HEK293 (cell line): Measurements from ENCODE around the gene TECPR2.

Experiments used
- BCL11A ChIP-seq: fragments of 450-650 bp; formaldehyde crosslinking; IDR thresholded peaks from 2 replicates; pipeline ENCODE4 v1.5.1; 2016; ENCODE audit warnings: low read depth, missing biosample characterization, missing genetic modification characterization
- FEZF1 ChIP-seq: fragments of 450-650 bp; formaldehyde crosslinking; IDR thresholded peaks from 2 replicates; pipeline ENCODE4 v1.5.1; 2016; ENCODE audit warnings: missing biosample characterization, missing genetic modification characterization
- HOXA7 ChIP-seq: sonication (generic); formaldehyde crosslinking; IDR thresholded peaks from 2 replicates; pipeline ENCODE4 v1.8.1; 2022; ENCODE audit warnings: missing genetic modification reagents, borderline replicate concordance
- MEIS1 ChIP-seq: sonication (generic); formaldehyde crosslinking; IDR thresholded peaks from 2 replicates; pipeline ENCODE4 v1.8.1; 2022; ENCODE audit warnings: missing genetic modification reagents, mild to moderate bottlenecking, borderline replicate concordance
- OSR2 ChIP-seq: fragments of 450-650 bp; formaldehyde crosslinking; IDR thresholded peaks from 2 replicates; pipeline ENCODE4 v1.5.1; 2016; ENCODE audit warnings: missing biosample characterization, missing genetic modification characterization
- SETDB1 ChIP-seq: IDR thresholded peaks from one replicate; pipeline ENCODE4 v1.6.1; 2017; ENCODE audit warnings: mild to moderate bottlenecking, low read length, moderate library complexity, mixed read lengths; ENCODE audit not compliant: insufficient read length
- SP2 ChIP-seq: fragments of 450-650 bp; formaldehyde crosslinking; IDR thresholded peaks from 2 replicates; pipeline ENCODE4 v1.5.1; 2016; ENCODE audit warnings: missing biosample characterization, missing genetic modification characterization
- ZBTB21 ChIP-seq: fragments of 450-650 bp; formaldehyde crosslinking; IDR thresholded peaks from 2 replicates; pipeline ENCODE4 v1.5.1; 2017; ENCODE audit warnings: missing biosample characterization, missing genetic modification characterization
- ZFP37 ChIP-seq: fragments of 450-650 bp; formaldehyde crosslinking; IDR thresholded peaks from 2 replicates; pipeline ENCODE4 v1.5.1; 2016; ENCODE audit warnings: missing biosample characterization, missing genetic modification characterization
- ZFP69B ChIP-seq: fragments of 450-650 bp; formaldehyde crosslinking; IDR thresholded peaks from 2 replicates; pipeline ENCODE4 v1.5.1; 2016; ENCODE audit warnings: missing biosample characterization, missing genetic modification characterization
- ZNF112 ChIP-seq: fragments of 450-650 bp; formaldehyde crosslinking; IDR thresholded peaks from 2 replicates; pipeline ENCODE4 v1.5.0; 2017; ENCODE audit warnings: missing biosample characterization, missing genetic modification characterization
- ZNF184 ChIP-seq: fragments of 450-650 bp; IDR thresholded peaks from 2 replicates; pipeline ENCODE4 v1.5.1; 2018; ENCODE audit warnings: missing biosample characterization, mild to moderate bottlenecking, missing genetic modification characterization
- ZNF2 ChIP-seq: fragments of 450-650 bp; formaldehyde crosslinking; IDR thresholded peaks from 2 replicates; pipeline ENCODE4 v1.5.1; 2016; ENCODE audit warnings: missing biosample characterization, missing genetic modification characterization
- ZNF221 ChIP-seq: fragments of 450-650 bp; formaldehyde crosslinking; IDR thresholded peaks from 2 replicates; pipeline ENCODE4 v1.5.1; 2017; ENCODE audit warnings: missing biosample characterization, missing genetic modification characterization, borderline replicate concordance
- ZNF266 ChIP-seq: fragments of 450-650 bp; formaldehyde crosslinking; IDR thresholded peaks from 2 replicates; pipeline ENCODE4 v1.5.1; 2016; ENCODE audit warnings: missing biosample characterization, missing genetic modification characterization, low read depth
- ZNF335 ChIP-seq: fragments of 450-650 bp; formaldehyde crosslinking; conservative IDR thresholded peaks from 2 replicates; pipeline ENCODE4 v1.5.1; 2016; ENCODE audit warnings: missing biosample characterization, missing genetic modification characterization
- ZNF544 ChIP-seq: fragments of 450-650 bp; formaldehyde crosslinking; IDR thresholded peaks from 2 replicates; pipeline ENCODE4 v1.5.0; 2017; ENCODE audit warnings: missing biosample characterization, missing genetic modification characterization
- ZNF561 ChIP-seq: fragments of 450-650 bp; IDR thresholded peaks from 2 replicates; pipeline ENCODE4 v1.5.1; 2018; ENCODE audit warnings: missing biosample characterization, missing genetic modification characterization, borderline replicate concordance
- ZNF600 ChIP-seq: fragments of 450-650 bp; formaldehyde crosslinking; IDR thresholded peaks from 2 replicates; pipeline ENCODE4 v1.5.1; 2016; ENCODE audit warnings: missing biosample characterization, missing genetic modification characterization
- ZNF664 ChIP-seq: fragments of 450-650 bp; formaldehyde crosslinking; IDR thresholded peaks from 2 replicates; pipeline ENCODE4 v1.5.1; 2016; ENCODE audit warnings: missing biosample characterization, missing genetic modification characterization
- ZNF677 ChIP-seq: fragments of 450-650 bp; IDR thresholded peaks from 2 replicates; pipeline ENCODE4 v1.5.0; 2018; ENCODE audit warnings: missing biosample characterization, mild to moderate bottlenecking, missing genetic modification characterization, moderate library complexity
- ZNF701 ChIP-seq: fragments of 450-650 bp; formaldehyde crosslinking; IDR thresholded peaks from 2 replicates; pipeline ENCODE4 v1.5.1; 2016; ENCODE audit warnings: missing biosample characterization, missing genetic modification characterization
- ZNF747 ChIP-seq: fragments of 450-650 bp; formaldehyde crosslinking; IDR thresholded peaks from 2 replicates; pipeline ENCODE4 v1.5.1; 2016; ENCODE audit warnings: missing biosample characterization, missing genetic modification characterization
- ZNF777 ChIP-seq: fragments of 450-650 bp; formaldehyde crosslinking; IDR thresholded peaks from 2 replicates; pipeline ENCODE4 v1.5.1; 2017; ENCODE audit warnings: missing biosample characterization, missing genetic modification characterization, borderline replicate concordance
- ZSCAN23 ChIP-seq: fragments of 450-650 bp; formaldehyde crosslinking; IDR thresholded peaks from 2 replicates; pipeline ENCODE4 v1.5.1; 2016; ENCODE audit warnings: missing biosample characterization, missing genetic modification characterization
- TF ChIP-seq, protein P1 (sequence below): fragments of 450-650 bp; formaldehyde crosslinking; IDR thresholded peaks from 2 replicates; pipeline ENCODE4 v1.5.1; 2016; ENCODE audit warnings: missing biosample characterization, missing genetic modification characterization
- TF ChIP-seq, protein P2 (sequence below): fragments of 450-650 bp; formaldehyde crosslinking; IDR thresholded peaks from 2 replicates; pipeline ENCODE4 v1.5.0; 2017; ENCODE audit warnings: missing biosample characterization, missing genetic modification characterization, borderline replicate concordance
- TF ChIP-seq, protein P3 (sequence below): fragments of 450-650 bp; formaldehyde crosslinking; IDR thresholded peaks from 2 replicates; pipeline ENCODE4 v1.5.1; 2017; ENCODE audit warnings: missing biosample characterization, missing genetic modification characterization
- TF ChIP-seq, protein P4 (sequence below): fragments of 450-650 bp; formaldehyde crosslinking; IDR thresholded peaks from 2 replicates; pipeline ENCODE4 v1.5.1; 2016; ENCODE audit warnings: missing biosample characterization, missing genetic modification characterization
- TF ChIP-seq, protein P5 (sequence below): fragments of 450-650 bp; formaldehyde crosslinking; IDR thresholded peaks from 2 replicates; pipeline ENCODE4 v1.5.1; 2016; ENCODE audit warnings: missing biosample characterization, missing genetic modification characterization

The TECPR2 gene

DNA sequence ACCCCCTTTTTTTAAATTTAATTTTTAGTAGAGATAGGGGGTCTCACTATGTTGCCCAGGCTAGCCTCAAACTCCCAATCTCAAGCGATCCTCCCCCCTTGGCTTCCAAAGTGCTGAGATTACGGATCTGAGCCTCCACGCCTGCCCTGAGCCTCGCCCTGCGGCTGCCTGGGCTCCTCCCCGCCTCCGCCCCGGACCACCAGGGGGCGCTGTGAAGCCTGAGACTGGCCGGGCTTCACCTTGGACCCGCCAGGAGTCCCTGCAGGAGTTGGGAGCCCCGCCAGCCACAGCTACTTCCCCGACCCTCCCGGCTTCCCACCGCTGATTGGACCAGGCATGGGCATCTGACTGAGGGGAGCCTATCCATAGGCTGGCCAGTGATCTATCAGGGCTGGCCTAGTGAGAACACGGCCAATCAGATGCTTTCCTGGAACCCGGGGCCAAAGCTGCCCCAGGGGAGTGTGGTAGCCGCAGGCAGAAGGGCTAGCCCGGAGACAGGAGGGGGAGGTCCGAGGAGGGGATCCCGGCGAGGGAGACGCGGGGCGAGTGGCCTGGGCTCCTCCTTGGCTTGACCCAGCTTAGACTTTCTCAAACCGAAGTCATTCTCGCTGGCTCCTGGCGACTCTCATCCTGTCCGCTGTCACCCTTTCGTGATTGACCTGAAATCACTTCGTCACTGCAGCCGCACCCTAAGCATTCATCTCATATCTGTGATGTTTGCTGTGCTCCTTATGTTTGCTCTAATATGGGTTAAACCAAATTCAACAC lies 161.9 kb downstream of the TECPR2 start (continued):
- TF ChIP-seq ZNF664 (tag by site-specific recombination) (no peak), ZNF2 (peak; percentile 94), SP2 (tag by site-specific recombination) (peak; percentile 98), ZFP69B (tag by site-specific recombination) (no peak), ZNF544 (tag by site-specific recombination) (no peak), ZNF561 (tag by site-specific recombination) (peak; percentile 99), FEZF1 (no peak), ZNF221 (tag by site-specific recombination) (no peak), ZBTB21 (tag by site-specific recombination) (peak; percentile 6; the same call in 1 of the 2 replicates), SETDB1 (no peak), ZSCAN23 (tag by site-specific recombination) (no peak), ZNF677 (tag by site-specific recombination) (no peak), ZNF112 (tag by site-specific recombination) (no peak), ZFP37 (tag by site-specific recombination) (no peak), MEIS1 (CRISPR knock-in tag) (no peak), ZNF747 (tag by site-specific recombination) (no peak), HOXA7 (CRISPR knock-in tag) (no peak), ZNF266 (tag by site-specific recombination) (no peak), ZNF184 (tag by site-specific recombination) (0 out of 2 replicates have a peak, but pooled peaks have one; percentile 38), ZNF701 (tag by site-specific recombination) (no peak), ZNF777 (no peak), BCL11A (tag by site-specific recombination) (peak; percentile 36; the same call in 1 of the 2 replicates), ZNF335 (tag by site-specific recombination) (peak; percentile 80), ZNF600 (tag by site-specific recombination) (peak; percentile 59; the same call in 1 of the 2 replicates), OSR2 (tag by site-specific recombination) (peak; percentile 91)
- TF ChIP-seq, protein P1, sequence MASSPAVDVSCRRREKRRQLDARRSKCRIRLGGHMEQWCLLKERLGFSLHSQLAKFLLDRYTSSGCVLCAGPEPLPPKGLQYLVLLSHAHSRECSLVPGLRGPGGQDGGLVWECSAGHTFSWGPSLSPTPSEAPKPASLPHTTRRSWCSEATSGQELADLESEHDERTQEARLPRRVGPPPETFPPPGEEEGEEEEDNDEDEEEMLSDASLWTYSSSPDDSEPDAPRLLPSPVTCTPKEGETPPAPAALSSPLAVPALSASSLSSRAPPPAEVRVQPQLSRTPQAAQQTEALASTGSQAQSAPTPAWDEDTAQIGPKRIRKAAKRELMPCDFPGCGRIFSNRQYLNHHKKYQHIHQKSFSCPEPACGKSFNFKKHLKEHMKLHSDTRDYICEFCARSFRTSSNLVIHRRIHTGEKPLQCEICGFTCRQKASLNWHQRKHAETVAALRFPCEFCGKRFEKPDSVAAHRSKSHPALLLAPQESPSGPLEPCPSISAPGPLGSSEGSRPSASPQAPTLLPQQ: peak; percentile 63
- TF ChIP-seq, protein P2, sequence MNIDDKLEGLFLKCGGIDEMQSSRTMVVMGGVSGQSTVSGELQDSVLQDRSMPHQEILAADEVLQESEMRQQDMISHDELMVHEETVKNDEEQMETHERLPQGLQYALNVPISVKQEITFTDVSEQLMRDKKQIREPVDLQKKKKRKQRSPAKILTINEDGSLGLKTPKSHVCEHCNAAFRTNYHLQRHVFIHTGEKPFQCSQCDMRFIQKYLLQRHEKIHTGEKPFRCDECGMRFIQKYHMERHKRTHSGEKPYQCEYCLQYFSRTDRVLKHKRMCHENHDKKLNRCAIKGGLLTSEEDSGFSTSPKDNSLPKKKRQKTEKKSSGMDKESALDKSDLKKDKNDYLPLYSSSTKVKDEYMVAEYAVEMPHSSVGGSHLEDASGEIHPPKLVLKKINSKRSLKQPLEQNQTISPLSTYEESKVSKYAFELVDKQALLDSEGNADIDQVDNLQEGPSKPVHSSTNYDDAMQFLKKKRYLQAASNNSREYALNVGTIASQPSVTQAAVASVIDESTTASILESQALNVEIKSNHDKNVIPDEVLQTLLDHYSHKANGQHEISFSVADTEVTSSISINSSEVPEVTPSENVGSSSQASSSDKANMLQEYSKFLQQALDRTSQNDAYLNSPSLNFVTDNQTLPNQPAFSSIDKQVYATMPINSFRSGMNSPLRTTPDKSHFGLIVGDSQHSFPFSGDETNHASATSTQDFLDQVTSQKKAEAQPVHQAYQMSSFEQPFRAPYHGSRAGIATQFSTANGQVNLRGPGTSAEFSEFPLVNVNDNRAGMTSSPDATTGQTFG: no peak
- TF ChIP-seq, protein P3, sequence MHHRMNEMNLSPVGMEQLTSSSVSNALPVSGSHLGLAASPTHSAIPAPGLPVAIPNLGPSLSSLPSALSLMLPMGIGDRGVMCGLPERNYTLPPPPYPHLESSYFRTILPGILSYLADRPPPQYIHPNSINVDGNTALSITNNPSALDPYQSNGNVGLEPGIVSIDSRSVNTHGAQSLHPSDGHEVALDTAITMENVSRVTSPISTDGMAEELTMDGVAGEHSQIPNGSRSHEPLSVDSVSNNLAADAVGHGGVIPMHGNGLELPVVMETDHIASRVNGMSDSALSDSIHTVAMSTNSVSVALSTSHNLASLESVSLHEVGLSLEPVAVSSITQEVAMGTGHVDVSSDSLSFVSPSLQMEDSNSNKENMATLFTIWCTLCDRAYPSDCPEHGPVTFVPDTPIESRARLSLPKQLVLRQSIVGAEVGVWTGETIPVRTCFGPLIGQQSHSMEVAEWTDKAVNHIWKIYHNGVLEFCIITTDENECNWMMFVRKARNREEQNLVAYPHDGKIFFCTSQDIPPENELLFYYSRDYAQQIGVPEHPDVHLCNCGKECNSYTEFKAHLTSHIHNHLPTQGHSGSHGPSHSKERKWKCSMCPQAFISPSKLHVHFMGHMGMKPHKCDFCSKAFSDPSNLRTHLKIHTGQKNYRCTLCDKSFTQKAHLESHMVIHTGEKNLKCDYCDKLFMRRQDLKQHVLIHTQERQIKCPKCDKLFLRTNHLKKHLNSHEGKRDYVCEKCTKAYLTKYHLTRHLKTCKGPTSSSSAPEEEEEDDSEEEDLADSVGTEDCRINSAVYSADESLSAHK: no peak
- TF ChIP-seq, protein P4, sequence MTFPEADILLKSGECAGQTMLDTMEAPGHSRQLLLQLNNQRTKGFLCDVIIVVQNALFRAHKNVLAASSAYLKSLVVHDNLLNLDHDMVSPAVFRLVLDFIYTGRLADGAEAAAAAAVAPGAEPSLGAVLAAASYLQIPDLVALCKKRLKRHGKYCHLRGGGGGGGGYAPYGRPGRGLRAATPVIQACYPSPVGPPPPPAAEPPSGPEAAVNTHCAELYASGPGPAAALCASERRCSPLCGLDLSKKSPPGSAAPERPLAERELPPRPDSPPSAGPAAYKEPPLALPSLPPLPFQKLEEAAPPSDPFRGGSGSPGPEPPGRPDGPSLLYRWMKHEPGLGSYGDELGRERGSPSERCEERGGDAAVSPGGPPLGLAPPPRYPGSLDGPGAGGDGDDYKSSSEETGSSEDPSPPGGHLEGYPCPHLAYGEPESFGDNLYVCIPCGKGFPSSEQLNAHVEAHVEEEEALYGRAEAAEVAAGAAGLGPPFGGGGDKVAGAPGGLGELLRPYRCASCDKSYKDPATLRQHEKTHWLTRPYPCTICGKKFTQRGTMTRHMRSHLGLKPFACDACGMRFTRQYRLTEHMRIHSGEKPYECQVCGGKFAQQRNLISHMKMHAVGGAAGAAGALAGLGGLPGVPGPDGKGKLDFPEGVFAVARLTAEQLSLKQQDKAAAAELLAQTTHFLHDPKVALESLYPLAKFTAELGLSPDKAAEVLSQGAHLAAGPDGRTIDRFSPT (tag by site-specific recombination): no peak
- TF ChIP-seq, protein P5, sequence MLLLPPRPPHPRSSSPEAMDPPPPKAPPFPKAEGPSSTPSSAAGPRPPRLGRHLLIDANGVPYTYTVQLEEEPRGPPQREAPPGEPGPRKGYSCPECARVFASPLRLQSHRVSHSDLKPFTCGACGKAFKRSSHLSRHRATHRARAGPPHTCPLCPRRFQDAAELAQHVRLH: no peak
